Inflammatory macrophage treated with lipopolysaccharide for 4 hours (primary cell): ENCODE measurements around the gene HABP4.

Experiments used
- DNase-seq: peaks from one replicate; pipeline ENCODE4 v3.0.0-alpha.2; 2020

The HABP4 gene

GRCh38 chr9:96480736-96481135 is 30.8 kb downstream of the HABP4 start:
- DNase-seq: no peak

- DNase-seq: no peak
These were observed 32.5 kb downstream of the HABP4 start for GRCh38 chr9:96482476-96482875.

- DNase-seq: no peak
These were observed 33.2 kb downstream of the HABP4 start for GRCh38 chr9:96483197-96483596.

DNA sequence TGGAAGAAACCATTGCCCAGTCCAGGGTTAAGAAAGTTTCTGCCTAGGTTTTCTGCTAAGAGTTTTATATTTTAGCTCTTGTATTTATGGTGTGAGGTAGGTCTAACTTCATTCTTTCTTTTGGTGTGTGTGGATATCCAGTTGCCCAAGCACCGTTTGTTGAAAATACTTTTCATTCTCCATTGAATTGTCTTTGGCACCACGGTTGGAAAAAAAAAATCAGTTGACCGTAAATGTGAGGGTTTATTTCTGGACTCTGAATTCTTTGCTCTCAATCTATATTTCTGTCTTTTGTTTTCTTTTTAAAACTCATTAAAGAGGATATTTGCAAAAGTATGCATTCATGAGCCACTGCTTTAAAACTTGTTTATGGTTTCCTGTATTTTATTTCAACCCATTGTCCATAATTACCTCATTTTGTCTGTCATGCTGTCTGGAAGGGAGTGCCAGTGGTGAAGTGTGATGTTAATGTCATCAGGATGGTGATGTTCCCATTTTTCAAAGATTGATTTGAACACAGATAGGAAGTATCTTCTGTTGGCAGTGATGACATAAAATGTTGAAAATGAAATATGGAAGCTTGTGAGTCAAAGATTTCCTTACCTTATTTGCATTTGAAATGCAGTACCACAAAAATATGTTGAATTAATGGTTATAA is 33.9 kb downstream of the HABP4 start:
- peak; percentile 78 for DNase-seq

- peak; percentile 21 for DNase-seq
These were observed 34.6 kb downstream of the HABP4 start for GRCh38 chr9:96484521-96484931.

DNA sequence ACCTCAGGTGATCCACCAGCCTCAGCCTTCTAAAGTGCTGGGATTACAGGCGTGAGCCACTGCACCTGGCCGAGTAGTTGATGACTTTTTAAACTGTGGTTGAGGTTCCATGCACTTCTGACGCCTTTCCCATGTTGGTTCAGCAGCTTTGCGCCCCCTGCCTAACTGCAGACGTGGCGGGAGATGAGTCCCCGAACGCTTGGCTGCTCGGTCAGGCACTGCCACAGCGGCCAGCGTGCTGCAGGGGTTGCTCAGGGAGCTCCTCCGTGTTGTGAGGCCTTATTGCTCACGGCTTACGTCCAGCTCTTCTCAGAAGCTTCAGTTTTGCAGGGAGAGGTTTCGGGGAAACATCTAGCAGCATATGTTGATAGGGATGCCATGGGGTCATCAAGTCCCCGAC is 35.3 kb downstream of the HABP4 start:
- no peak for DNase-seq

DNA sequence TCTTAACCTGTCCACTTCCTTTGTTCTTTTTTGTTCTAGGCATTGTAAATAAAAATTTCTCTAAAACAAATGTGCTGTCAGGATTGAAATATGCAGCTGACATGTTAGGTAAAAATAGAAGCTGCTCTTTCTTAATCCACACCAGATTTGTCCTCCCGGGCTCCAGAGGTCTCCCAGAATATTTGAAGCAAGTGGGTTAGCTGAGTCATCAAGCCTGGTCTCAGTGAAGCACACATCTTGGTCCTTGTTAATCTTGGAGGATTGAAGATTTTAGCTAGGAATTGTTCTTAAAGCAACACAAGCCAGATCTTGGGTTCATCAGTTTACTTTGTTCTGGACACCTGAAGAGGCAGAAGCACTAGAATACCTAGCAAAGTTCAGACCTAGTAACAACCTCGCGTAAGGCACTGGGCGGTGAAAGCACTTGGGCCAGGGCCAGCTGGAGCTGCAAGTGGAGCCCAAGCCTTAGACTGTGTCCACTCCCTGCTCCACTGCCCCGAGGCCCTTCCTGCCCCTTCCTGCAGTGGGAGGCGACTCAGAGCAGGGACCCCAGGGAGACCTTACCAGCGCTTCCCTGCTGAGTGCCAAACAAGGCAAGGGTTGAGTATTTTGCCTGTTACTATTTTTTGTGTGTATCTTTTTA is 36.5 kb downstream of the HABP4 start:
- DNase-seq: no peak

- no peak for DNase-seq
These were observed 37.0 kb downstream of the HABP4 start for GRCh38 chr9:96487029-96487396.

- DNase-seq: no peak
These were observed 38.0 kb downstream of the HABP4 start for GRCh38 chr9:96487949-96488348.

- DNase-seq: no peak
These were observed 39.6 kb downstream of the HABP4 start for GRCh38 chr9:96489482-96489979.

GRCh38 chr9:96490534-96491078 is 40.6 kb downstream of the HABP4 start:
- DNase-seq: no peak

DNA sequence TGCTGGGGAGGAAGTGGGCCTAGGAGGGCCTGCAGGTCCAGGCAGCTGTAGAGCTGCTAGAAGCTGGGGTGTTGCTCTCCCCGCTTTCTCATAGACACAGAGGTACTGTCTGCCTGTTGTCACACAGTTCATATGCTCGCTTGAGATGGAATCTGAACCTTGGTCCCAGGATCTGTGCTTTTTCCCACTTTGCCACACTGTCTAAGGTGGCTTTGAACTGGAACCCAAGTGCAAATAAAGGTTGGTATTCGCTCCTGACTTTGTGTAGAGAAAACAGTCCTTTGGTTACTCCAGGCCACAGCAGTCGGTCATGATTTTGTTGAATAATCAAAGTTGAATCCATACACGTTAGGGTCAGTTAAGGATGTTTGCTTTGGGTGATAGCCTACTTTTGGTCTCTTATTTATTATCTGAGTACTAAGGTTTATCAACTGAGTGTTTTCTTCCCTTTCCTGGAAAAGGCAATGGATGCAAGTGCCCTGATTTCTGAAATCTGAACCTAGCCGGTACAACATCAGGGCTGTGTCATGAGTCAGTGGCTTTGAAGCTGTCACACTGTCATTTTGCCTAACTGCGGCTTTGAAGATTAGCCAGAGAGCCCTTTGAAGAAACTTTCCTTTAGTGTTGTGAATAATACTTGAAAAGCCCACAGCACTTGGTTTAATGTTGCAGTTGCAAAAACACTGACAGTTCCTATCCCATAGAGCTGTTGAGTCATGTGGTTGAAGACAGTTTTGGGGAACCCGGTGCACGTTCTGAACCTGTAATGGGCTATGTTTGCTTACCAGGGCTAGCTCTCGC is 41.3 kb downstream of the HABP4 start:
- no peak for DNase-seq

- no peak for DNase-seq
These were observed 42.0 kb downstream of the HABP4 start for GRCh38 chr9:96491880-96492525.

- DNase-seq: no peak
These were observed 43.1 kb downstream of the HABP4 start for GRCh38 chr9:96492993-96493531.

- DNase-seq: no peak
These were observed 43.8 kb downstream of the HABP4 start for GRCh38 chr9:96493757-96494156.

DNA sequence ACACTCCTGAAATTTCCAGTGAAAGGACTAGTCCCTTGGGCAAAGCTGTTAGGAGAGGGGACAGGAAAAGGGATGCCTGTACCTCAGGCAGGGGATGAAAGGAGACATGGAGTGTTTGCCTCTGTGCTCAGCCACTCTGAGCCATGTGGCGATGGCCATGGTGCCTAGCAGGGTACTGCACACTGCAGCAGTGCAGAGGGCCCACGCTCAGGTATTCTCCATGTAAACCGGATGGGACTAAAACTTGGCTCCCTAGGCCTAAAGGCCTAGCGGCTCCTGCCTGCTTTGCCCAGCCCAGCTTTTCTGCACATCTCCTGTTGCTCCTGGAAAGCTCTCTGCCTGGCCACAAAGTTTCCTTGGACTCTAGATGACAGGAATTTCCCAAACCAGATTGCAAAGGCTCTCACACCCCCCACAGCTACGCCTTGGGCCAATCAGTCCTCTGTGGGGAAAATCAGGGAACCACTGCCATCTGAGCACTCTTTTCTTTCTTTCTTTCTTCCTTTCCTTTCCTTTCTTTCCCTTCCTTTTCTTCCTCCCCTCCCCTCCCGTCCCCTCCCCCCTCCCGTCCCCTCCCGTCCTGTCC is 44.3 kb downstream of the HABP4 start:
- no peak for DNase-seq

GRCh38 chr9:96495341-96495740 is 45.4 kb downstream of the HABP4 start:
- DNase-seq: no peak

DNA sequence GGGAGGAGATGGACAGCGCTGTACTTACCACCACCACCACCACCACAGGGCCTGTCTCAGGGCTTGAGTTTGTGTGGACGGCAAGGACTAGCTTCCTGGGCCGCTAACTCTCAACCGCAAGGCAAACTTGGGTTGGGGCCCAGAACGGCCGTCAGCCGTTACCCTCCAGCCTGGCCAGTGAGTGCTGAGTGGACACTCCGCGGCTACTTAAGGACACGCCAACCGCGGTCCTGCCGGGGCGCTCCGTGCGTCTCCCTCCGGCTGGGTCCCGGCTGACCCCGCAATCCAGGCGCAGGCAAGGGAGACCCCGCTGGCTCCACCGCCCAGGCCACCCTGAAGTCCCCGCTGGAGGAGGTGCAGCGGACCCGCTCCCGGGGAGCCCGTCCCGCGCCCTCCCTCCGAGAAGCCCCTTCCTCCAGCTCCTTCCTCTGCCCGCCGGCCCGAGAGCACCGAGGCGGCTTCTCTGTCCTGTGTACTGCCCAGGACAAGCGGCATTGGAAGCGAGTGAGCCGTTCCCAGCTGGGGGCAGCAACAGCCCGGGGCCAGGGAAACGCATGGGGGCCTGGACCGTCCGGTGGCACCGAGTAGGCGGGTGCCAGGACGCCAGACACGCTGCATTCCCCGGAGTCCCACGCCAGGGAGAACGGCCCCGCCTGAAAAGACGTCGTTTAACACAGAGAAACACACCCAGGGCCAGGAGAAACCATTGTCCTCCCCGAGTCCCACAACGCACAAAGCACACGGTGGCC is 46.6 kb downstream of the HABP4 start:
- no peak for DNase-seq

DNA sequence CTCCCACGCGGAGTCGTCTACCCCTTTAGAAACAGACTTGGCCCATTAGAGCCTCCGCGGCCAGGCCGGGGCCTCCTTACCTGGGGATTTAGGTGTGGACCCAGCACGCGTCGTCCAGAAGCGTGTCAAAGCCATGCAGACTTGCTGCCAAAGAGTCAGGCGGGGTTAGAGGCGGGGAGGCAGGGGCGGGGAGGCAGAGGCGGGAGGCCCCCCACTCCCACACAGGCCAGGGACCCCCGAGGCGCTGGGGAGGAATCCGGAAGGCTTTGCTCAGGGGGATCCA is 47.1 kb downstream of the HABP4 start:
- no peak for DNase-seq

DNA sequence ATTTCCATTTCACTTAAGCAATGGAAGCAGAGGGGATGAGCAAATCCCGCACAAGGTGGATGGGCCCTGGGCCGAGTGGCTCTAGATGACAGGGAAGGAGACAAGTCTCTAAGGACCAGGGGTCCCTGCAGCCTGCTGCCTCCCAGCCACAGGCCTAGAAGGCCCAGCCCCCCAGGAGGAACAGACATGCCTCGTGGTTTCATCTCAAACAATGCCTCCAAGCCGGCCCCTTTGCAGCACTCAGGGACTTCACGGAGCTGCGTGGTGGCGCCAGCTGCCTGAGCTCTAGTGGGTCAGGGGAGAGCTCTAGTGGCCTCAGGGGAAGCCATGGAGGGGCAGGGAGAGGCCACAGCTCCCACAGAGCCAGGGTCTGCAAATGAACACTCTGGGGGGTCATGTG is 48.8 kb downstream of the HABP4 start:
- DNase-seq: no peak

- DNase-seq: no peak
These were observed 49.3 kb downstream of the HABP4 start for GRCh38 chr9:96499257-96499656.
